WTC11 (cell line): Measurements from ENCODE around the gene RIPOR2. TPM values are rescaled to one million over a fixed set of nuclear protein-coding genes. Genes with fewer than 3 reads are reported as not detected.
"Not testable (repeated sequence)": the region's sequence is repeated elsewhere in the genome, so short reads cannot be mapped to it uniquely, and the experiment has no call there.

Source experiments
- ATAC-seq: fragments of 200-7000 bp; cut with Tn5 transposase; 2 replicates; pipeline ENCODE4 v1.10.0; 2021; ENCODE audit warnings: mild to moderate bottlenecking, moderate library complexity
- CTCF ChIA-PET: fragments of 300-600 bp; sonication (Branson Sonifier 250); formaldehyde crosslinking; loops from one replicate; lab custom pipeline; 2021; ENCODE audit warnings: antibody characterized with exemption; lab: Charles Lee
- POLR2A ChIA-PET: fragments of 350-600 bp; sonication (Branson Sonifier 250); formaldehyde crosslinking; loops from one replicate; lab custom pipeline; 2021; ENCODE audit warnings: antibody characterized with exemption; lab: Charles Lee
- DNase-seq: peaks from one replicate; pipeline ENCODE4 v3.0.0; 2021; ENCODE audit warnings: low spot score
- H3K27ac Mint-ChIP-seq: 2 replicates; pipeline ENCODE4 v1.8.0; 2021; ENCODE audit warnings: mixed read lengths
- H3K27me3 Mint-ChIP-seq: 2 replicates; pipeline ENCODE4 v1.8.0; 2021; ENCODE audit warnings: low read depth, mild to moderate bottlenecking, moderate library complexity, mixed read lengths
- H3K36me3 Mint-ChIP-seq: 2 replicates; pipeline ENCODE4 v1.8.0; 2021; ENCODE audit warnings: mixed read lengths
- H3K4me1 Mint-ChIP-seq: 2 replicates; pipeline ENCODE4 v1.8.0; 2022; ENCODE audit warnings: mixed read lengths
- H3K4me3 Mint-ChIP-seq: 2 replicates; pipeline ENCODE4 v1.8.0; 2021; ENCODE audit warnings: mild to moderate bottlenecking, moderate library complexity, mixed read lengths
- H3K9me3 Mint-ChIP-seq: 2 replicates; pipeline ENCODE4 v1.8.0; 2021; ENCODE audit warnings: mixed read lengths
- AR ChIP-seq: fragments of 250-450 bp; sonication (Bioruptor Pico); IDR thresholded peaks from 2 replicates; pipeline ENCODE4 v1.9.0; 2021; ENCODE audit warnings: mild to moderate bottlenecking
- ATF1 ChIP-seq: sonication (generic); formaldehyde crosslinking; IDR thresholded peaks from 2 replicates; pipeline ENCODE4 v1.8.1; 2023; ENCODE audit warnings: mild to moderate bottlenecking, moderate library complexity, missing genetic modification reagents
- CBFB ChIP-seq: sonication (generic); formaldehyde crosslinking; IDR thresholded peaks from 2 replicates; pipeline ENCODE4 v1.8.1; 2022; ENCODE audit warnings: mild to moderate bottlenecking, low read depth, missing genetic modification reagents
- CDX4 ChIP-seq: fragments of 250-450 bp; sonication (Bioruptor Pico); IDR thresholded peaks from 2 replicates; pipeline ENCODE4 v1.9.0; 2021; ENCODE audit warnings: moderate library complexity, mild to moderate bottlenecking, inconsistent platforms, borderline replicate concordance
- CREM ChIP-seq: sonication (generic); formaldehyde crosslinking; IDR thresholded peaks from 2 replicates; pipeline ENCODE4 v1.8.1; 2022; ENCODE audit warnings: mild to moderate bottlenecking, missing genetic modification reagents, moderate library complexity
- CTCF ChIP-seq: fragments of 200-600 bp; IDR thresholded peaks from 2 replicates; pipeline ENCODE4 v1.8.0; 2022; ENCODE audit warnings: antibody characterized with exemption
- EMX1 ChIP-seq: fragments of 250-450 bp; sonication (Bioruptor Pico); IDR thresholded peaks from 2 replicates; pipeline ENCODE4 v1.8.0; 2021; ENCODE audit warnings: mild to moderate bottlenecking
- FOXP4 ChIP-seq: sonication (generic); formaldehyde crosslinking; IDR thresholded peaks from 2 replicates; pipeline ENCODE4 v1.8.0; 2022; ENCODE audit warnings: mild to moderate bottlenecking, missing genetic modification reagents
- GABPB1 ChIP-seq: sonication (generic); formaldehyde crosslinking; IDR thresholded peaks from 2 replicates; pipeline ENCODE4 v1.8.1; 2023; ENCODE audit warnings: mild to moderate bottlenecking, missing genetic modification reagents
- GRHL2 ChIP-seq: fragments of 250-450 bp; sonication (Bioruptor Pico); IDR thresholded peaks from 2 replicates; pipeline ENCODE4 v1.8.0; 2022; ENCODE audit warnings: mild to moderate bottlenecking, moderate library complexity; ENCODE audit not compliant: insufficient replicate concordance, severe bottlenecking
- KAT7 ChIP-seq: sonication (generic); formaldehyde crosslinking; IDR thresholded peaks from 2 replicates; pipeline ENCODE4 v1.8.1; 2023; ENCODE audit warnings: missing genetic modification reagents, mild to moderate bottlenecking, borderline replicate concordance
- MYBL2 ChIP-seq: sonication (generic); formaldehyde crosslinking; IDR thresholded peaks from 2 replicates; pipeline ENCODE4 v1.8.1; 2023; ENCODE audit warnings: mild to moderate bottlenecking, moderate library complexity, missing genetic modification reagents
- NFATC4 ChIP-seq: fragments of 250-450 bp; sonication (Bioruptor Pico); IDR thresholded peaks from 2 replicates; pipeline ENCODE4 v1.9.0; 2021; ENCODE audit warnings: mild to moderate bottlenecking
- RORB ChIP-seq: fragments of 250-450 bp; sonication (Bioruptor Pico); IDR thresholded peaks from 2 replicates; pipeline ENCODE4 v1.9.0; 2021; ENCODE audit warnings: mild to moderate bottlenecking
- STAT6 ChIP-seq: sonication (generic); formaldehyde crosslinking; conservative IDR thresholded peaks from 2 replicates; pipeline ENCODE4 v1.8.1; 2023; ENCODE audit warnings: mild to moderate bottlenecking, low read depth, missing genetic modification reagents, moderate library complexity
- USF1 ChIP-seq: sonication (generic); formaldehyde crosslinking; IDR thresholded peaks from 2 replicates; pipeline ENCODE4 v1.8.0; 2022; ENCODE audit warnings: mild to moderate bottlenecking, missing genetic modification reagents
- USF2 ChIP-seq: sonication (generic); formaldehyde crosslinking; IDR thresholded peaks from 2 replicates; pipeline ENCODE4 v1.8.1; 2023; ENCODE audit warnings: mild to moderate bottlenecking, missing genetic modification reagents, moderate library complexity
- ZBTB21 ChIP-seq: sonication (generic); formaldehyde crosslinking; IDR thresholded peaks from 2 replicates; pipeline ENCODE4 v1.8.1; 2023; ENCODE audit warnings: mild to moderate bottlenecking, missing genetic modification reagents, borderline replicate concordance
- ZNF219 ChIP-seq: sonication (generic); formaldehyde crosslinking; IDR thresholded peaks from 2 replicates; pipeline ENCODE4 v1.8.0; 2023; ENCODE audit warnings: missing genetic modification reagents, mild to moderate bottlenecking, borderline replicate concordance
- ZNF423 ChIP-seq: fragments of 250-450 bp; sonication (Bioruptor Pico); IDR thresholded peaks from 2 replicates; pipeline ENCODE4 v2.1.2; 2022; ENCODE audit warnings: mild to moderate bottlenecking, moderate library complexity
- ZNF671 ChIP-seq: fragments of 250-450 bp; sonication (Bioruptor Pico); IDR thresholded peaks from 2 replicates; pipeline ENCODE4 v1.8.0; 2021; ENCODE audit warnings: mild to moderate bottlenecking
- ZSCAN18 ChIP-seq: fragments of 250-450 bp; sonication (Bioruptor Pico); IDR thresholded peaks from 2 replicates; pipeline ENCODE4 v2.1.2; 2022; ENCODE audit warnings: mild to moderate bottlenecking, moderate library complexity
- total RNA-seq: library from RNA; stranded (reverse); gene quantifications from 3 replicates; pipeline ENCODE4 v1.2.3, GENCODE V29; 2021

The RIPOR2 gene
- total RNA-seq, 1 experiment from 2014 or later, result 13.5 TPM

- TF ChIP-seq GABPB1 (no peak), NFATC4 (no peak), USF2 (CRISPR knock-in tag) (no peak), ZBTB21 (CRISPR knock-in tag) (no peak), CBFB (CRISPR knock-in tag) (no peak), ZSCAN18 (no peak), EMX1 (CRISPR knock-in tag) (no peak), STAT6 (CRISPR knock-in tag) (no peak)
- TF ChIP-seq, all 79 proteins: peak for 0
Observed at GRCh38 chr6:24916496-24916895, 19.3 kb downstream of the RIPOR2 start (continued).

- no peaks in the 10 kb centered on the region for H3K9me3 Mint-ChIP-seq
- POLR2A ChIA-PET, result no interaction called here
- H3K27ac Mint-ChIP-seq, result no peak overlapping the region
- ATAC-seq (no peak), DNase-seq (no peak)
- peaks cover 39% of the 10 kb centered on the region for H3K4me1 Mint-ChIP-seq
- no peaks in the 10 kb centered on the region for H3K36me3 Mint-ChIP-seq
- peaks cover 26% of the 10 kb centered on the region for H3K27me3 Mint-ChIP-seq
- CTCF ChIA-PET, result interaction anchor here (1.0 kb wide), 1 partner anchor 19 kb away, joined by 7 read pairs; no protein-coding TSS in a partner anchor
- no peak for TF ChIP-seq MYBL2
- TF ChIP-seq GABPB1, result no peak
- no peak for TF ChIP-seq CTCF
- TF ChIP-seq CDX4 (CRISPR knock-in tag), result no peak
- no peak for TF ChIP-seq ZNF423 (CRISPR knock-in tag)
- no peak for TF ChIP-seq RORB (CRISPR knock-in tag)
- TF ChIP-seq KAT7 (CRISPR knock-in tag), result no peak
- no peak for TF ChIP-seq ZNF671 (CRISPR knock-in tag)
- no peak for TF ChIP-seq FOXP4
- no peak for TF ChIP-seq AR
- TF ChIP-seq CREM, result no peak
- TF ChIP-seq USF1 (CRISPR knock-in tag), result no peak
- no peak for TF ChIP-seq GRHL2 (CRISPR knock-in tag)
- no peak for TF ChIP-seq ZNF219
- no peak for TF ChIP-seq ATF1 (CRISPR knock-in tag)
- TF ChIP-seq EMX1 (CRISPR knock-in tag), result no peak
- no peak overlapping the region for H3K4me3 Mint-ChIP-seq
Observed at GRCh38 chr6:24915641-24916040, 20.1 kb downstream of the RIPOR2 start.

- H3K9me3 Mint-ChIP-seq, ATAC-seq, POLR2A ChIA-PET, H3K27ac Mint-ChIP-seq, DNase-seq, H3K4me3 Mint-ChIP-seq, H3K36me3 Mint-ChIP-seq: not testable (repeated sequence)
- H3K27me3 Mint-ChIP-seq, result peaks cover 42% of the 10 kb centered on the region
- CTCF ChIA-PET, result interaction anchor here (1.3 kb wide), 1 partner anchor 104 kb away, joined by 5 read pairs; no protein-coding TSS in a partner anchor
- H3K4me1 Mint-ChIP-seq, result peaks cover 35% of the 10 kb centered on the region
Observed at GRCh38 chr6:24914082-24914481, 21.7 kb downstream of the RIPOR2 start.
